GM21367 (cell line): ENCODE data around the gene CKMT2.
"Not testable (repeated sequence)": the region's sequence is repeated elsewhere in the genome, so short reads cannot be mapped to it uniquely, and the experiment has no call there.

Experiments used
- ATAC-seq: cut with Tn5 transposase; IDR thresholded peaks from one replicate; pipeline ENCODE4 v1.9.1; 2021; ENCODE audit not compliant: unreplicated experiment

The CKMT2 gene

GRCh38 chr5:81249240-81249639 lies 16.1 kb downstream of the CKMT2 start:
- no peak for ATAC-seq

GRCh38 chr5:81250004-81250403 lies 16.9 kb downstream of the CKMT2 start:
- ATAC-seq, result no peak

GRCh38 chr5:81251922-81252321 lies 18.8 kb downstream of the CKMT2 start:
- no peak for ATAC-seq

GRCh38 chr5:81252904-81253303 lies 19.8 kb downstream of the CKMT2 start:
- no peak for ATAC-seq

GRCh38 chr5:81253875-81254274 lies 20.8 kb downstream of the CKMT2 start:
- no peak for ATAC-seq

GRCh38 chr5:81254886-81255559 lies 21.9 kb downstream of the CKMT2 start:
- ATAC-seq, result no peak

GRCh38 chr5:81256766-81257165 lies 23.6 kb downstream of the CKMT2 start:
- no peak for ATAC-seq

- not testable (repeated sequence) for ATAC-seq
Measured at GRCh38 chr5:81262796-81263195, 29.7 kb downstream of the CKMT2 start.

- ATAC-seq, result no peak
Measured at GRCh38 chr5:81265101-81265500, 32.0 kb downstream of the CKMT2 start.

- no peak for ATAC-seq
Measured at GRCh38 chr5:81268521-81269196, 35.5 kb downstream of the CKMT2 start.

- ATAC-seq, result no peak
Measured at GRCh38 chr5:81269751-81270393, 36.8 kb downstream of the CKMT2 start.

- not testable (repeated sequence) for ATAC-seq
Measured at GRCh38 chr5:81270394-81271027, 37.4 kb downstream of the CKMT2 start.

GRCh38 chr5:81283976-81284375 lies 50.9 kb downstream of the CKMT2 start:
- ATAC-seq, result no peak

GRCh38 chr5:81286059-81286617 lies 53.0 kb downstream of the CKMT2 start:
- ATAC-seq, result no peak

GRCh38 chr5:81288021-81288433 lies 54.9 kb downstream of the CKMT2 start:
- ATAC-seq, result no peak

- no peak for ATAC-seq
Measured at GRCh38 chr5:81290146-81290545, 57.0 kb downstream of the CKMT2 start.

GRCh38 chr5:81292130-81292529 lies 59.0 kb downstream of the CKMT2 start:
- ATAC-seq, result no peak

GRCh38 chr5:81294021-81294420 lies 60.9 kb downstream of the CKMT2 start:
- not testable (repeated sequence) for ATAC-seq

GRCh38 chr5:81297531-81297930 lies 64.4 kb downstream of the CKMT2 start:
- no peak for ATAC-seq

GRCh38 chr5:81300921-81301270 lies 67.8 kb downstream of the CKMT2 start:
- no peak for ATAC-seq

- ATAC-seq, result peak; percentile 97
Measured at GRCh38 chr5:81301271-81302015, 68.3 kb downstream of the CKMT2 start, which contains the start of gene ZCCHC9. Gene ZCCHC9 (plus strand): TSS chr5:81301587. CDS start chr5:81304758, 3,171 bp downstream.
